ENCODE data around the gene EEA1. TPM values are rescaled to one million over a fixed set of nuclear protein-coding genes. Genes with fewer than 3 reads are reported as not detected.
A peak's percentile ranks its signal among the peaks of the same experiment; 100 is the strongest.

EEA1 gene
- total RNA-seq, 1 donor from 2014 or later: 45.3 TPM

GRCh38 chr12:92942905-92943304, 13.8 kb upstream of the EEA1 start:
- DNase-seq (ENCODE audit: low spot score) (no peak), ATAC-seq (no peak)
- intact Hi-C loops (cut with DNase I): no loop called here

GRCh38 chr12:92939116-92939515, 10.0 kb upstream of the EEA1 start:
- ATAC-seq (no peak), DNase-seq (ENCODE audit: low spot score) (no peak)
- intact Hi-C loops (cut with DNase I): no loop called here

GRCh38 chr12:92938638-92939037, 9.5 kb upstream of the EEA1 start:
- ATAC-seq: no peak
- no peak for DNase-seq (ENCODE audit: low spot score)
- intact Hi-C loops (cut with DNase I): no loop called here

- DNase-seq (ENCODE audit: low spot score): no peak
- no peak for ATAC-seq
- intact Hi-C loops (cut with DNase I): no loop called here
Measured at GRCh38 chr12:92938018-92938417, 8.9 kb upstream of the EEA1 start.

GRCh38 chr12:92933606-92934005, 4.5 kb upstream of the EEA1 start:
- DNase-seq (ENCODE audit: low spot score): no peak
- intact Hi-C loops (cut with DNase I): no loop called here
- no peak for ATAC-seq

GRCh38 chr12:92930421-92930820, 1.3 kb upstream of the EEA1 start:
- no peak for ATAC-seq
- no peak for DNase-seq (ENCODE audit: low spot score)
- intact Hi-C loops (cut with DNase I): no loop called here

GRCh38 chr12:92929983-92930382, 888 bp upstream of the EEA1 start:
- ATAC-seq (no peak), DNase-seq (ENCODE audit: low spot score) (no peak)
- intact Hi-C loops (cut with DNase I): no loop called here

- ATAC-seq (peak; percentile 34), DNase-seq (ENCODE audit: low spot score) (peak; percentile 71)
- intact Hi-C loops (cut with DNase I): no loop called here
Measured at GRCh38 chr12:92928421-92928961, 604 bp downstream of the EEA1 start.

GRCh38 chr12:92927436-92928281, 1.4 kb downstream of the EEA1 start:
- DNase-seq (ENCODE audit: low spot score): no peak
- no peak for ATAC-seq
- intact Hi-C loops (cut with DNase I): no loop called here

- intact Hi-C loops (cut with DNase I): no loop called here
- DNase-seq (ENCODE audit: low spot score) (no peak), ATAC-seq (no peak)
Measured at GRCh38 chr12:92927055-92927435, 2.0 kb downstream of the EEA1 start.

- no peak for DNase-seq (ENCODE audit: low spot score)
- no peak for ATAC-seq
- intact Hi-C loops (cut with DNase I): no loop called here
Measured at GRCh38 chr12:92926549-92926948, 2.5 kb downstream of the EEA1 start.

GRCh38 chr12:92921877-92922276, 7.2 kb downstream of the EEA1 start:
- DNase-seq (ENCODE audit: low spot score): no peak
- intact Hi-C loops (cut with DNase I): no loop called here
- no peak for ATAC-seq

- intact Hi-C loops (cut with DNase I): no loop called here
- no peak for ATAC-seq
Measured at GRCh38 chr12:92915365-92915764, 13.7 kb downstream of the EEA1 start.

GRCh38 chr12:92914170-92914569, 14.9 kb downstream of the EEA1 start:
- intact Hi-C loops (cut with DNase I): no loop called here
- ATAC-seq (no peak), DNase-seq (ENCODE audit: low spot score) (no peak)

More at GRCh38 chr12:92915365-92915764, 13.7 kb downstream of the EEA1 start:
- DNase-seq (ENCODE audit: low spot score): no peak

GRCh38 chr12:92912672-92913071, 16.4 kb downstream of the EEA1 start:
- ATAC-seq (no peak), DNase-seq (ENCODE audit: low spot score) (no peak)
- intact Hi-C loops (cut with DNase I): no loop called here

- intact Hi-C loops (cut with DNase I): no loop called here
- DNase-seq (ENCODE audit: low spot score) (no peak), ATAC-seq (no peak)
Measured at GRCh38 chr12:92912052-92912451, 17.0 kb downstream of the EEA1 start.

- no peak for ATAC-seq
- intact Hi-C loops (cut with DNase I): no loop called here
- DNase-seq (ENCODE audit: low spot score): no peak
Measured at GRCh38 chr12:92911339-92911738, 17.8 kb downstream of the EEA1 start.

- intact Hi-C loops (cut with DNase I): no loop called here
- ATAC-seq: no peak
- no peak for DNase-seq (ENCODE audit: low spot score)
Measured at GRCh38 chr12:92908108-92908507, 21.0 kb downstream of the EEA1 start.

- ATAC-seq (no peak), DNase-seq (ENCODE audit: low spot score) (no peak)
- intact Hi-C loops (cut with DNase I): no loop called here
Measured at GRCh38 chr12:92905811-92906554, 23.1 kb downstream of the EEA1 start.

GRCh38 chr12:92905258-92905810, 23.8 kb downstream of the EEA1 start:
- DNase-seq (ENCODE audit: low spot score) (no peak), ATAC-seq (no peak)
- intact Hi-C loops (cut with DNase I): no loop called here
